Esophagus muscularis mucosa (tissue), 4 donors: ENCODE measurements around the gene VWA3B.

Experiments used
- EP300 ChIP-seq: sonication (generic); formaldehyde crosslinking; IDR thresholded peaks from one replicate; pipeline ENCODE4 v1.6.1; 2017; ENCODE audit warnings: antibody characterized with exemption
- POLR2A ChIP-seq: fragments of 450-650 bp; IDR thresholded peaks from one replicate; pipeline ENCODE4 v1.6.1; 2017; ENCODE audit warnings: antibody characterized with exemption, moderate library complexity, mild to moderate bottlenecking, low read depth
- POLR2AphosphoS5 ChIP-seq, 2 donors: sonication (generic); formaldehyde crosslinking; IDR thresholded peaks; one replicate each; pipeline ENCODE4 v1.6.1; 2017; ENCODE audit warnings: antibody characterized with exemption in 2 of 2
- TF ChIP-seq, protein P1 (sequence below), 3 experiments: fragments of 200-600 bp in 2 of 3; fragments of 450-650 bp in 1 of 3; sonication (generic) in 2 of 3; IDR thresholded peaks; one replicate each; pipeline ENCODE4 v1.5.1; 2017 to 2019; ENCODE audit warnings: antibody characterized with exemption in 3 of 3, mild to moderate bottlenecking in 2 of 3, moderate library complexity in 1 of 3

DNA sequence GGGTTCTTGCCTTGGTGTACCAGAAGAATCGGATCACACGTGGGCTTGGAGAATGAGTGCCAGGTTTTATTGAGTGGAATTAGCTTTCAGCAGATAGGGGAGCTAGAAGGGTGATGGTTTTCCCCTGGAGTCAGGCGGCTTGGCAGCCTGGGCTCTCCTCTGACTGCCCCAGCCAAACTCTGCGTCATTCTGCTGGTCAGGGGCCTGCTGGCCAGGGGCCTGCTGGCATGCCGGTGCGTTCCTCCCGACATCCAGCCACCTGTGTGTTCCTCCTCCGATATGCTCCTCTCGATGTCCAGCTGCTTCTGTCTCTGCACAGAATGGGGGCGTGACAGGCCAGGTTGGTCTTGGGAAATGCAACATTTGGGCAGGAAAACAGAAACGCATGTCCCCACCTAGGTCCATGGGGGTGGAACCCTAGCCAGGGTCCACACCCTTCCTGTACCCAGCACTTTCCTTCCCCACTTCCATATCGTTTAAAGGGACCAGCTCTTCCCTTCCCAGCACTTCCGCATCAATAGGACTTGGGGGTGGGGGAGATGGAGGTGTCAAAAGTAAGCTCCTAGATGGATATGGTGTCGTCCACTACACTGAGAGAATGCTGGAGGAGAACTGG, 85.3 kb downstream of the VWA3B start:
- TF ChIP-seq, protein P1, sequence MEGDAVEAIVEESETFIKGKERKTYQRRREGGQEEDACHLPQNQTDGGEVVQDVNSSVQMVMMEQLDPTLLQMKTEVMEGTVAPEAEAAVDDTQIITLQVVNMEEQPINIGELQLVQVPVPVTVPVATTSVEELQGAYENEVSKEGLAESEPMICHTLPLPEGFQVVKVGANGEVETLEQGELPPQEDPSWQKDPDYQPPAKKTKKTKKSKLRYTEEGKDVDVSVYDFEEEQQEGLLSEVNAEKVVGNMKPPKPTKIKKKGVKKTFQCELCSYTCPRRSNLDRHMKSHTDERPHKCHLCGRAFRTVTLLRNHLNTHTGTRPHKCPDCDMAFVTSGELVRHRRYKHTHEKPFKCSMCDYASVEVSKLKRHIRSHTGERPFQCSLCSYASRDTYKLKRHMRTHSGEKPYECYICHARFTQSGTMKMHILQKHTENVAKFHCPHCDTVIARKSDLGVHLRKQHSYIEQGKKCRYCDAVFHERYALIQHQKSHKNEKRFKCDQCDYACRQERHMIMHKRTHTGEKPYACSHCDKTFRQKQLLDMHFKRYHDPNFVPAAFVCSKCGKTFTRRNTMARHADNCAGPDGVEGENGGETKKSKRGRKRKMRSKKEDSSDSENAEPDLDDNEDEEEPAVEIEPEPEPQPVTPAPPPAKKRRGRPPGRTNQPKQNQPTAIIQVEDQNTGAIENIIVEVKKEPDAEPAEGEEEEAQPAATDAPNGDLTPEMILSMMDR (IDR thresholded peaks at IDR 0.05), result no peak
- TF ChIP-seq POLR2AphosphoS5 (IDR thresholded peaks at IDR 0.05) (no peak), EP300 (no peak), POLR2A (no peak)
